Measurements from ENCODE around the gene EMILIN1. TPM values are rescaled to one million over a fixed set of nuclear protein-coding genes. Genes with fewer than 3 reads are reported as not detected.
"Not testable (repeated sequence)": the region's sequence is repeated elsewhere in the genome, so short reads cannot be mapped to it uniquely, and the experiment has no call there.

Gene EMILIN1
- total RNA-seq, 1 donor from 2014 or later: 7.4 TPM

DNA sequence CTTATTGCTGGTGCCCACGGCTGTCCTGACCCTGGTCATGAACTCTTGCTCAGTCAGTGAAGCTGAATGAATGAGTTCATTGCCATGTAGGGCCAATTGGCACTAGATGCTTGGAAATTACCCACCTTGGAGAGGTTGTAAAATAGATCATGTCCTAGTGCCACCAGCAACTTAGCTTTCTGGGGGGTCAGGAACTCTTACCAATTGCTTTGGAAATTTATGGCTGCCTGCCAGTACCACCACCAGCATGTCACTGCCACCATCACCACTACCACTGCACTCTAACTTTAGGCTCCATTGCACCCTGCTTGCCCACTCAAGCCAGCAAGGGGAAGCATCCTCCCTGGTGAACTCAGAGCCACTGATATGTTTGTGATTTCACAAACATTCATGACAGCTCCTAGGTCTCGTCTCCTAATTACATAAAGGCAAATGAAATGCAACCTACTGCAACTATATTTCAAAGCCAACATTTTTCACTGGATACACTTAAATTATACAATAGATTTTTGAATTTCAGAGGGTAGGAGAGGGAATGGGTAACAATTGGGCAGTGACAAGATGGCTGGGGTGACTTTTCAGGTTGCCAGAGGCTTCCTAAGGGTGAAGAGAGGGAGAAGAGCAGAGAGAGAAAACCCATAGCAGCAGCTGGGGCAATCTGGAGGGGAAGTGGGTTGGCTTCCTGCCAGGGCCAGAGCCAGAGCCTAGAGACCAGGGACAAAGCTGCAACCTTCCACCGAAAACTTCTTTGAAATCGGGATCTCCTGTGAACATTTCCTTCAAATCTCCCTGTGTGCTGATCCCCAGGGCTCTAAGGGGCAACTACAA is 3.5 kb upstream of the EMILIN1 start:
- no peak overlapping the region for H3K4me3 ChIP-seq (ENCODE audit: low read depth, low read length)
- no peaks in the 10 kb centered on the region for H3K27me3 ChIP-seq (ENCODE audit: control insufficient read depth, insufficient read depth, low read length)
- TF ChIP-seq, protein P1, sequence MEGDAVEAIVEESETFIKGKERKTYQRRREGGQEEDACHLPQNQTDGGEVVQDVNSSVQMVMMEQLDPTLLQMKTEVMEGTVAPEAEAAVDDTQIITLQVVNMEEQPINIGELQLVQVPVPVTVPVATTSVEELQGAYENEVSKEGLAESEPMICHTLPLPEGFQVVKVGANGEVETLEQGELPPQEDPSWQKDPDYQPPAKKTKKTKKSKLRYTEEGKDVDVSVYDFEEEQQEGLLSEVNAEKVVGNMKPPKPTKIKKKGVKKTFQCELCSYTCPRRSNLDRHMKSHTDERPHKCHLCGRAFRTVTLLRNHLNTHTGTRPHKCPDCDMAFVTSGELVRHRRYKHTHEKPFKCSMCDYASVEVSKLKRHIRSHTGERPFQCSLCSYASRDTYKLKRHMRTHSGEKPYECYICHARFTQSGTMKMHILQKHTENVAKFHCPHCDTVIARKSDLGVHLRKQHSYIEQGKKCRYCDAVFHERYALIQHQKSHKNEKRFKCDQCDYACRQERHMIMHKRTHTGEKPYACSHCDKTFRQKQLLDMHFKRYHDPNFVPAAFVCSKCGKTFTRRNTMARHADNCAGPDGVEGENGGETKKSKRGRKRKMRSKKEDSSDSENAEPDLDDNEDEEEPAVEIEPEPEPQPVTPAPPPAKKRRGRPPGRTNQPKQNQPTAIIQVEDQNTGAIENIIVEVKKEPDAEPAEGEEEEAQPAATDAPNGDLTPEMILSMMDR (IDR thresholded peaks at IDR 0.05; ENCODE audit: insufficient read depth, low read length, poor library complexity, severe bottlenecking): no peak
- H3K36me3 ChIP-seq (ENCODE audit: control insufficient read depth, insufficient read depth, low read length): no peaks in the 10 kb centered on the region
- DNase-seq (ENCODE audit: low read depth): no peak

- H3K27me3 ChIP-seq (ENCODE audit: control insufficient read depth, insufficient read depth, low read length); H3K36me3 ChIP-seq (ENCODE audit: control insufficient read depth, insufficient read depth, low read length); DNase-seq (ENCODE audit: low read depth); H3K4me3 ChIP-seq (ENCODE audit: low read depth, low read length): not testable (repeated sequence)
Observed at GRCh38 chr2:27075566-27075871, 2.9 kb upstream of the EMILIN1 start.

DNA sequence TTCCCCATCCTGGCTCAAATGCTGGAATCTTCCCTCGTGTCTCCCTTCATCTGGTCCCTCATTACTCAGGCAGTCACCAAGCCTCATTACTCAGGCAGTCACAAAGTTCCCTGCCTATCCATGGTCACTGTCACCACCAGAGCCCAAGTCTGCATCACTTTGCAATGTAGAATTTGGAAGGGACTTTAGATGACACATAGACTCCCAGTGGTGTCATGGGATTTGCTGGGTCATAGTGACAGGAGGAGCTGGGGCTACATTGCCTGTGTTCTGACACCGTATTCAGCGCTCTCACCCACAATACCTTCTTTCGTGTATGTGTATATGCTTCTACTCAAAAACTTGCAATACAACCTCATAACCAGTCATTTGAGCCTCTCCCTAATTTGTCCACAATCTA is 2.1 kb upstream of the EMILIN1 start:
- Histone ChIP-seq H3K27me3 (ENCODE audit: control insufficient read depth, insufficient read depth, low read length) (no peaks in the 10 kb centered on the region), H3K36me3 (ENCODE audit: control insufficient read depth, insufficient read depth, low read length) (no peaks in the 10 kb centered on the region), H3K4me3 (ENCODE audit: low read depth, low read length) (no peak overlapping the region)
- DNase-seq (ENCODE audit: low read depth): no peak
- TF ChIP-seq, protein P1 (IDR thresholded peaks at IDR 0.05; ENCODE audit: insufficient read depth, low read length, poor library complexity, severe bottlenecking): no peak

DNA sequence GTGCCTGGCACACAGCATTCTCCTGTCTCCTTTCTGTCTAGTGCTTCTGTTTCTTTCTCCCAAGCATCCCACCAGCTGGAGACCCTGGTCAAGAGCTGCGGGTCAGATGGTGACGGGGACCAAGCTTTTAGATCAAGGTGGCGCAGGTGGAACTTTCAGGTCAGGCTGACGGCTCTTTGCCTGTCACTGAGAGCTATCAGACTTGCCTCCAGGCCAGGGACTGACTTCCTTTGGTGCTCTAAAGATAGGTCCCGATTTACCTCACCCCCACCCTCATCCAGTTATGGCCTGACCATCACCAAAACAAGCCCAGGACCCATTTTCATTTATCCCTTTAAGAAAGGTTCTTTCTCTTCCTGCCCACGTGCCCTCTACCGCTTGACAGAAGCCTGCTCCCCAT is 1.2 kb upstream of the EMILIN1 start:
- Histone ChIP-seq H3K36me3 (ENCODE audit: control insufficient read depth, insufficient read depth, low read length) (no peaks in the 10 kb centered on the region), H3K27me3 (ENCODE audit: control insufficient read depth, insufficient read depth, low read length) (no peaks in the 10 kb centered on the region), H3K4me3 (ENCODE audit: low read depth, low read length) (no peak overlapping the region)
- DNase-seq (ENCODE audit: low read depth): no peak
- TF ChIP-seq, protein P1 (IDR thresholded peaks at IDR 0.05; ENCODE audit: insufficient read depth, low read length, poor library complexity, severe bottlenecking): no peak

- TF ChIP-seq, protein P1 (IDR thresholded peaks at IDR 0.05; ENCODE audit: insufficient read depth, low read length, poor library complexity, severe bottlenecking): no peak
- no peak for DNase-seq (ENCODE audit: low read depth)
- Histone ChIP-seq H3K27me3 (ENCODE audit: control insufficient read depth, insufficient read depth, low read length) (no peaks in the 10 kb centered on the region), H3K36me3 (ENCODE audit: control insufficient read depth, insufficient read depth, low read length) (no peaks in the 10 kb centered on the region), H3K4me3 (ENCODE audit: low read depth, low read length) (no peak overlapping the region)
Observed at GRCh38 chr2:27079233-27080139, 1.1 kb downstream of the EMILIN1 start.

- no peak for DNase-seq (ENCODE audit: low read depth)
- no peaks in the 10 kb centered on the region for H3K27me3 ChIP-seq (ENCODE audit: control insufficient read depth, insufficient read depth, low read length)
- no peak overlapping the region for H3K4me3 ChIP-seq (ENCODE audit: low read depth, low read length)
- no peaks in the 10 kb centered on the region for H3K36me3 ChIP-seq (ENCODE audit: control insufficient read depth, insufficient read depth, low read length)
- TF ChIP-seq, protein P1 (IDR thresholded peaks at IDR 0.05; ENCODE audit: insufficient read depth, low read length, poor library complexity, severe bottlenecking): no peak
Observed at GRCh38 chr2:27080140-27080469, 1.7 kb downstream of the EMILIN1 start.
